ENCODE measurements around the gene CDC25B.

Gene CDC25B

GRCh38 chr20:3804254-3804751, 8.2 kb downstream of the CDC25B start:
- DNase-seq (ENCODE audit: low read depth), result no peak

- DNase-seq (ENCODE audit: low read depth), result no peak
Observed at GRCh38 chr20:3804781-3805180, 8.7 kb downstream of the CDC25B start.

- no peak for DNase-seq (ENCODE audit: low read depth)
Observed at GRCh38 chr20:3808544-3808943, 12.4 kb downstream of the CDC25B start.

- DNase-seq (ENCODE audit: low read depth), result peak; percentile 99
Observed at GRCh38 chr20:3811467-3812258, 15.6 kb downstream of the CDC25B start.

GRCh38 chr20:3812259-3812681, 16.2 kb downstream of the CDC25B start:
- DNase-seq (ENCODE audit: low read depth), result no peak

- DNase-seq (ENCODE audit: low read depth), result peak; percentile 9
Observed at GRCh38 chr20:3812975-3813847, 17.1 kb downstream of the CDC25B start.

GRCh38 chr20:3813848-3814581, 17.9 kb downstream of the CDC25B start:
- DNase-seq (ENCODE audit: low read depth), result no peak

GRCh38 chr20:3814928-3815495, 18.9 kb downstream of the CDC25B start:
- no peak for DNase-seq (ENCODE audit: low read depth)

- no peak for DNase-seq (ENCODE audit: low read depth)
Observed at GRCh38 chr20:3815703-3816315, 19.7 kb downstream of the CDC25B start.

GRCh38 chr20:3818155-3819151, 22.3 kb downstream of the CDC25B start:
- peak; percentile 61 for DNase-seq (ENCODE audit: low read depth)

GRCh38 chr20:3819411-3820047, 23.4 kb downstream of the CDC25B start:
- no peak for DNase-seq (ENCODE audit: low read depth)

- peak; percentile 95 for DNase-seq (ENCODE audit: low read depth)
Observed at GRCh38 chr20:3820048-3820900, 24.2 kb downstream of the CDC25B start, which contains the start of gene AP5S1. AP5S1 (plus strand) TSS chr20:3820547; CDS start chr20:3822118, 1,571 bp downstream.

GRCh38 chr20:3820901-3821727, 25.0 kb downstream of the CDC25B start:
- no peak for DNase-seq (ENCODE audit: low read depth)

- no peak for DNase-seq (ENCODE audit: low read depth)
Observed at GRCh38 chr20:3821996-3822395, 25.9 kb downstream of the CDC25B start.

GRCh38 chr20:3823881-3824280, 27.8 kb downstream of the CDC25B start:
- no peak for DNase-seq (ENCODE audit: low read depth)

- no peak for DNase-seq (ENCODE audit: low read depth)
Observed at GRCh38 chr20:3825526-3825925, 29.4 kb downstream of the CDC25B start.

GRCh38 chr20:3826420-3826819, 30.3 kb downstream of the CDC25B start:
- DNase-seq (ENCODE audit: low read depth), result no peak

- peak; percentile 67 for DNase-seq (ENCODE audit: low read depth)
Observed at GRCh38 chr20:3828798-3829197, 32.7 kb downstream of the CDC25B start.
